A549 (cell line): Measurements from ENCODE around the gene EFTUD2. TPM values are rescaled to one million over a fixed set of nuclear protein-coding genes. Genes with fewer than 3 reads are reported as not detected.
A peak's percentile ranks its signal among the peaks of the same experiment; 100 is the strongest.

Experiments
- ATAC-seq, 2 experiments: fragments of 200-7000 bp in 1 of 2; fragments of >200 bp in 1 of 2; cut with Nextera tagmentation in 1 of 2; cut with Tn5 transposase in 1 of 2; 3 replicates each; pipeline versions ENCODE4 v1.8.0 to v1.9.1; 2018 to 2020; ENCODE audit warnings: mild to moderate bottlenecking in 1 of 2, moderate library complexity in 1 of 2
- CTCF ChIA-PET: fragments of 300-600 bp; sonication (Branson Sonifier 250); formaldehyde crosslinking; extraction: SDS; loops from one replicate; lab custom pipeline; 2021; ENCODE audit warnings: antibody characterized with exemption, inconsistent platforms; lab: Yijun Ruan, JAX
- POLR2A ChIA-PET: fragments of 350-600 bp; formaldehyde crosslinking; extraction: SDS; loops from one replicate; lab custom pipeline; 2021; ENCODE audit warnings: antibody characterized with exemption, inconsistent platforms; lab: Yijun Ruan, JAX
- DNase-seq, 2 experiments: peaks; one replicate each; pipeline versions ENCODE4 v3.0.0 to v3.0.0-alpha.2; 2011 to 2016; ENCODE audit warnings: low read depth in 1 of 2, low spot score in 1 of 2
- FAIRE-seq: peaks from 2 replicates; lab custom pipeline; 2011; peaks lifted over from hg19 to GRCh38; lab: Jason Lieb, UNC
- H3K27ac ChIP-seq, 2 experiments: fragments of >200 bp; sonication (Bioruptor Twin); formaldehyde crosslinking; 3 replicates each; pipeline ENCODE4 v1.5.1; 2016 to 2017
- H3K4me1 ChIP-seq: fragments of >200 bp; sonication (Bioruptor Twin); formaldehyde crosslinking; 3 replicates; pipeline ENCODE4 v1.6.1; 2016
- H3K4me2 ChIP-seq: fragments of >200 bp; sonication (Bioruptor Twin); formaldehyde crosslinking; 3 replicates; pipeline ENCODE4 v1.6.1; 2016
- H3K4me3 ChIP-seq: fragments of >200 bp; sonication (Bioruptor Twin); formaldehyde crosslinking; 3 replicates; pipeline ENCODE4 v1.5.1; 2016
- H3K9me3 ChIP-seq: fragments of >200 bp; sonication (Bioruptor Twin); formaldehyde crosslinking; 3 replicates; pipeline ENCODE4 v1.6.1; 2016
- BCL3 ChIP-seq: fragments of >200 bp; sonication (Bioruptor Twin); formaldehyde crosslinking; IDR thresholded peaks from 3 replicates; pipeline ENCODE4 v1.6.1; 2016
- CBX2 ChIP-seq: fragments of 200-600 bp; sonication (generic); IDR thresholded peaks from 2 replicates; pipeline ENCODE4 v1.6.1; 2016; ENCODE audit warnings: low read depth, mild to moderate bottlenecking, borderline replicate concordance
- CBX8 ChIP-seq: fragments of 200-600 bp; sonication (generic); IDR thresholded peaks from 2 replicates; pipeline ENCODE4 v1.6.1; 2016
- CTCF ChIP-seq: fragments of >200 bp; sonication (Bioruptor Twin); formaldehyde crosslinking; IDR thresholded peaks from 3 replicates; pipeline ENCODE4 v1.5.1; 2016
- GATA3 ChIP-seq: IDR thresholded peaks from 2 replicates; pipeline ENCODE4 v1.6.1; 2012; ENCODE audit warnings: borderline replicate concordance
- HDAC2 ChIP-seq: fragments of 200-600 bp; sonication (generic); IDR thresholded peaks from 2 replicates; pipeline ENCODE4 v1.6.1; 2016
- HOXA7 ChIP-seq: fragments of 250-450 bp; sonication (Bioruptor Pico); IDR thresholded peaks from 2 replicates; pipeline ENCODE4 v1.5.0; 2020; ENCODE audit warnings: mild to moderate bottlenecking, moderate library complexity
- HOXB13 ChIP-seq: fragments of 250-450 bp; sonication (Bioruptor Pico); IDR thresholded peaks from 2 replicates; pipeline ENCODE4 v1.5.0; 2020; ENCODE audit warnings: low read depth, mild to moderate bottlenecking, moderate library complexity
- MAFK ChIP-seq: fragments of 450-650 bp; IDR thresholded peaks from 2 replicates; pipeline ENCODE4 v1.6.1; 2014; ENCODE audit not compliant: partially characterized antibody
- PBX3 ChIP-seq: IDR thresholded peaks from 2 replicates; pipeline ENCODE4 v1.6.1; 2012
- RAD21 ChIP-seq, 2 experiments: fragments of >200 bp in 1 of 2; sonication (Bioruptor Twin) in 1 of 2; formaldehyde crosslinking in 1 of 2; IDR thresholded peaks in 1 of 2; conservative IDR thresholded peaks in 1 of 2; 2 replicates in 1 of 2; 3 replicates in 1 of 2; pipeline ENCODE4 v1.6.1; 2012 to 2018; ENCODE audit warnings: inconsistent platforms in 1 of 2
- RFX5 ChIP-seq: fragments of 450-650 bp; IDR thresholded peaks from 2 replicates; pipeline ENCODE4 v1.7.1; 2014; ENCODE audit warnings: antibody characterized with exemption, mild to moderate bottlenecking, moderate library complexity
- WGBS: methylation state at CpG from one replicate; pipeline ENCODE4 v1.1.6; 2017; ENCODE audit errors: missing lambda C conversion rate; 5-methylcytosine and 5-hydroxymethylcytosine counted together
- polyA plus RNA-seq, 4 experiments: library from polyadenylated mRNA; depleted of rRNA in 3 of 4; stranded (reverse); fragments of >200 nt; fragmentation: RNase III in 1 of 4; extraction: RNeasy Plus Mini Kit Qiagen cat#74134 plus additional on column Dnase treatment in 1 of 4; gene quantifications; 2 replicates in 3 of 4; 3 replicates in 1 of 4; pipeline ENCODE4 v1.2.3, GENCODE V29; 2011 to 2017

EFTUD2 gene
- polyA plus RNA-seq, 2 of the 4 experiments (the other 2 are of a cell fraction) = 224 to 353 TPM

GRCh38 chr17:44932096-44932786 is 33.0 kb upstream of the EFTUD2 start:
- H3K4me3 ChIP-seq = no peak overlapping the region
- 0 out of 2 replicates have a peak, but pooled peaks have one; percentile 33 for TF ChIP-seq RFX5
- no peak for TF ChIP-seq HDAC2
- DNase-seq = no peak
- FAIRE-seq = no peak
- no peak overlapping the region for H3K4me2 ChIP-seq
- ChIA-PET POLR2A (interaction anchor here (0.6 to 0.8 kb wide), 2 partner anchors 38 to 1328 kb away, joined by 3 to 5 read pairs; no protein-coding TSS in a partner anchor), CTCF (interaction anchor here (0.6 to 38.8 kb wide), 8 partner anchors 10 to 203 kb away, joined by 3 to 1853 read pairs (median 6); partner anchors contain the start of genes ACBD4, DCAKD, GFAP and HIGD1B)
- 92% methylated on average over 7 of the region's 8 CpGs for WGBS
- H3K9me3 ChIP-seq = no peaks in the 10 kb centered on the region
- H3K4me1 ChIP-seq = no peaks in the 10 kb centered on the region
- no peak overlapping the region for H3K27ac ChIP-seq
- ATAC-seq = no peak

- no peaks in the 10 kb centered on the region for H3K4me1 ChIP-seq
- no peak for TF ChIP-seq BCL3
- TF ChIP-seq PBX3 = no peak
- no peak for TF ChIP-seq HOXB13 (CRISPR knock-in tag)
- TF ChIP-seq CBX8 = no peak
- no peak for TF ChIP-seq HOXA7 (CRISPR knock-in tag)
- no peak for TF ChIP-seq CTCF
- no peak for TF ChIP-seq RAD21 (conservative IDR thresholded peaks at IDR 0.05 in 1 of 2, IDR thresholded peaks at IDR 0.05 in 1 of 2)
- FAIRE-seq (no peak), ATAC-seq (no peak), DNase-seq (no peak)
- no peak overlapping the region for H3K4me2 ChIP-seq
- ChIA-PET CTCF (interaction anchor here (1.0 to 38.8 kb wide), 6 partner anchors 9 to 204 kb away, joined by 3 to 1853 read pairs (median 379); partner anchors contain the start of genes ACBD4, DCAKD, GFAP and HIGD1B), POLR2A (no interaction called here)
- H3K9me3 ChIP-seq = no peaks in the 10 kb centered on the region
- H3K4me3 ChIP-seq = no peak overlapping the region
- H3K27ac ChIP-seq = no peak overlapping the region
- WGBS = 91% methylated on average over 5 of the region's 5 CpGs
These were observed 32.1 kb upstream of the EFTUD2 start for GRCh38 chr17:44931376-44931775.

- no peaks in the 10 kb centered on the region for H3K9me3 ChIP-seq
- DNase-seq (no peak), ATAC-seq (no peak), FAIRE-seq (no peak)
- no peak overlapping the region for H3K4me3 ChIP-seq
- CTCF ChIA-PET = interaction anchor here (1.0 to 38.8 kb wide), 6 partner anchors 8 to 205 kb away, joined by 3 to 1853 read pairs (median 378); partner anchors contain the start of genes ACBD4, DCAKD, GFAP and KIF18B
- no peak overlapping the region for H3K27ac ChIP-seq
- POLR2A ChIA-PET = no interaction called here
- H3K4me1 ChIP-seq = no peaks in the 10 kb centered on the region
- WGBS = 91% methylated on average over 6 of the region's 6 CpGs
- TF ChIP-seq GATA3 = no peak
- TF ChIP-seq CBX2 = no peak
- peak; percentile 87 for TF ChIP-seq MAFK
- TF ChIP-seq, all 56 proteins: peak for 1
- no peak overlapping the region for H3K4me2 ChIP-seq
These were observed 31.4 kb upstream of the EFTUD2 start for GRCh38 chr17:44930667-44931066.
